ENCODE data around the gene LAMB2.

LAMB2 gene

GRCh38 chr3:49120096-49120437 lies 12.8 kb downstream of the LAMB2 start:
- no peak for DNase-seq

GRCh38 chr3:49119439-49119838 lies 13.4 kb downstream of the LAMB2 start:
- no peak for DNase-seq

GRCh38 chr3:49119036-49119435 lies 13.8 kb downstream of the LAMB2 start:
- DNase-seq = no peak

GRCh38 chr3:49112262-49112661 lies 20.6 kb downstream of the LAMB2 start:
- DNase-seq = no peak

- no peak for DNase-seq
Observed at GRCh38 chr3:49111347-49111746, 21.5 kb downstream of the LAMB2 start.

- no peak for DNase-seq
Observed at GRCh38 chr3:49110780-49111179, 22.1 kb downstream of the LAMB2 start.

GRCh38 chr3:49108346-49108745 lies 24.5 kb downstream of the LAMB2 start:
- no peak for DNase-seq

- DNase-seq = peak; percentile 94
Observed at GRCh38 chr3:49104427-49105291, 28.2 kb downstream of the LAMB2 start, which contains the start of gene QARS1. Gene QARS1 (minus strand): TSS chr3:49104757. CDS start chr3:49104733, 24 bp downstream.

GRCh38 chr3:49104052-49104426 lies 28.8 kb downstream of the LAMB2 start:
- DNase-seq = no peak

- no peak for DNase-seq
Observed at GRCh38 chr3:49100046-49100615, 32.7 kb downstream of the LAMB2 start.

GRCh38 chr3:49098910-49099630 lies 33.8 kb downstream of the LAMB2 start:
- DNase-seq = no peak

- peak; percentile 35 for DNase-seq
Observed at GRCh38 chr3:49098429-49098828, 34.4 kb downstream of the LAMB2 start.

- peak; percentile 99 for DNase-seq
Observed at GRCh38 chr3:49093853-49094767, 38.7 kb downstream of the LAMB2 start, which contains the start of gene QRICH1. Gene QRICH1 (minus strand): TSS chr3:49094071. CDS start chr3:49077017, 17,054 bp downstream.

GRCh38 chr3:49092938-49093852 lies 39.7 kb downstream of the LAMB2 start:
- peak; percentile 68 for DNase-seq

- no peak for DNase-seq
Observed at GRCh38 chr3:49081429-49081828, 51.4 kb downstream of the LAMB2 start.

GRCh38 chr3:49079270-49079669 lies 53.6 kb downstream of the LAMB2 start:
- no peak for DNase-seq

GRCh38 chr3:49076646-49077045 lies 56.2 kb downstream of the LAMB2 start:
- no peak for DNase-seq

- no peak for DNase-seq
Observed at GRCh38 chr3:49076116-49076515, 56.7 kb downstream of the LAMB2 start.
